ENCODE data around the gene MSH3.
"Not testable (repeated sequence)": the region's sequence is repeated elsewhere in the genome, so short reads cannot be mapped to it uniquely, and the experiment has no call there.

The MSH3 gene

DNA sequence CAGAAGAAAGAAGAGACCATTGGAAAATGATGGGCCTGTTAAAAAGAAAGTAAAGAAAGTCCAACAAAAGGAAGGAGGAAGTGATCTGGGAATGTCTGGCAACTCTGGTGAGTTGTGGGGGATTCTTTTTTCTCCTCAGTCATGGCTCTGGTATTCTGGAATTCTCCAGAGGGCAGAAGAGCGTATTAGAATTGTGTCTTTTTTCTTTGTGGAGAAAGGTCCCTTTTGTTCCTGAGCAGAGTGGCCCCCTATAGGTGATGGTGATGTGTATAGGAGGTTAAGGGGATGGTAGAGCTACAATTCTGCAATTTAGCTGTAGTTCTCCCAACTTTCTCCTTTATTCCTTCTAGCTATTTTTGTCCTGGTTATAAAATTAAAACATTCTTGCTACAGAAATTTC lies 2.0 kb downstream of the MSH3 start:
- no peak for DNase-seq (ENCODE audit: low read depth in 2 of 2)

DNA sequence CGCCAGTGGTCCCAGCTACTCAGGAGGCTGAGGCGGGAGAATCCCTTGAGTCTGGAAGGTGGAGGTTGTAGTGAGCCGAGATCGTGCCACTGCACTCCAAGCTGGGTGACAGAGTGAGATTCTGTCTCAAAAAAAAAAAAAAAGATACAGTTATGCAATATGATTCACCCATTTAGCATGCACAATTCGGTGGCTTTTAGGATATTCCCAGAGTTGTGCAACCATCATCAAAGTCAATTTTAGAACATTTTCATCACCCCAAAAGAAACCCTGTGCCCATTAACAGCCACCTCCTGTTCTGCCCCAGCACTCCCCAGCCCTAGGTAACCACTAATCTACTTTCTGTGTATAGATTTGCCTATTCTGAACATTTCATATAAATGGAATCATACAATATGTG lies 4.7 kb downstream of the MSH3 start:
- no peak for DNase-seq (ENCODE audit: low read depth in 2 of 2)

DNA sequence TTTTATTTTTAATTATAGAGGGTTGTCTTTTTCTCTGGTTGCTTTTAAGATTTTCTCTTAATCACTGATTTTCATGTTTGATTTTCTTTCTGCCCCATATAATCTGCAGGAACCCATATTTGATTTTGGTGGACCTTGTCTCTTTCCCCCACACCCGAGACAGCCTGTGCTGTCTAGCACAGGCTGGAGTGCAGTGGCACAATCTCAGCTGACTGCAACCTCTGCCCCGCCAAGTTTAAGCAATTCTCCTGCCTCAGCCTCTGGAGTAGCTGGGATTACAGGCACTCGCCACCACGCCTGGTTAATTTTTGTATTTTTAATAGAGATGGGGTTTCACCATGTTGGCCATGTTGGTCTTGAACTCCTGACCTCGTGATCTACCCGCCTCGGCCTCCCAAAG lies 6.2 kb downstream of the MSH3 start:
- not testable (repeated sequence) for DNase-seq (ENCODE audit: low read depth in 2 of 2)

DNA sequence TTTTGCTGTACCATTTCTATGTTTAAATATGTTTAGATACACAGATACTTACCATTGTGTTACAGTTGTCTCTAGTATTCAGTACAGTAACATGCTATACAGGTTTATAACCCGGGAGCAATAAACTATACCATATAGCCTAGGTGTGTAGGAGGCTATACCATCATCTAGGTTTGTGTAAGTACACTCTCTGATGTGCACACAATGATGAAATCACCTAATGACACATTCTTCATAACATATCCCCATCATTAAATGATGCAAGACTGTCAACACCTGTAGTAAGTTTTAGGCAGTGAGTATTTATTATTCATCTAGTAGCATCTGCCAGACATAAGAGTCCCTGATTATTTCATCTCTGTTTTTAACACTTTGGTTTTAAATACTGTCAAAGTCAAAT lies 7.7 kb downstream of the MSH3 start:
- DNase-seq (ENCODE audit: low read depth in 2 of 2), result no peak

DNA sequence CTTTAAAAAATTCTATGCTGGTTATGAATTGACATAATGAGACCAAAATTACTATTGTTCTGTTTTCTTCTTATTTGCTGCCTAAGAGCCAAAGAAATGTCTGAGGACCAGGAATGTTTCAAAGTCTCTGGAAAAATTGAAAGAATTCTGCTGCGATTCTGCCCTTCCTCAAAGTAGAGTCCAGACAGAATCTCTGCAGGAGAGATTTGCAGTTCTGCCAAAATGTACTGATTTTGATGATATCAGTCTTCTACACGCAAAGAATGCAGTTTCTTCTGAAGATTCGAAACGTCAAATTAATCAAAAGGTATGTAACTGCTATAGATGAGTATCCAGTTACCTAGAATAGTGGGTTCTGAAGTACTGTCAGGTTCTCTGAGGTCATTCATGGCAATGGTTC lies 10.6 kb downstream of the MSH3 start:
- DNase-seq (ENCODE audit: low read depth in 2 of 2), result no peak

DNA sequence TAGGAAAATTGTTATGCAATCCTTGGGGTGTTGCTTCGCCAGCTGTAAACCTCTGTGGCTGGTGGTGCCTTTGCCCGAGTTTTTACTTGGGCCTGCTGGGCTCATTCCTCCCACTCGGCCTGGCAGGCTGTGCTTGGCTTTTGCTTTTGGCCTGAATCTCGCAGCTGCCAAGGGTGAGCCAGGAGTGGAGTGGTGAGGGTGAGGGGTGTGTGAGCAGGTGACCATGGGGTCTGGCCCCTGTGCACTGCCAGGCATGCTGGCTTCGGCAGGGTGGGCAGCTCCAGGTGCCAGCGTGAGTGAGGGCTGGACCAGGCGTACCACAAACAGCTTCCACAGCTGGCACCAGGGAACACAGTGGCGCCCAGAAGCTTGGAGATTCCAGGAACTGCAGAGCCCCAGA lies 12.9 kb downstream of the MSH3 start:
- DNase-seq (ENCODE audit: low read depth in 2 of 2), result no peak

DNA sequence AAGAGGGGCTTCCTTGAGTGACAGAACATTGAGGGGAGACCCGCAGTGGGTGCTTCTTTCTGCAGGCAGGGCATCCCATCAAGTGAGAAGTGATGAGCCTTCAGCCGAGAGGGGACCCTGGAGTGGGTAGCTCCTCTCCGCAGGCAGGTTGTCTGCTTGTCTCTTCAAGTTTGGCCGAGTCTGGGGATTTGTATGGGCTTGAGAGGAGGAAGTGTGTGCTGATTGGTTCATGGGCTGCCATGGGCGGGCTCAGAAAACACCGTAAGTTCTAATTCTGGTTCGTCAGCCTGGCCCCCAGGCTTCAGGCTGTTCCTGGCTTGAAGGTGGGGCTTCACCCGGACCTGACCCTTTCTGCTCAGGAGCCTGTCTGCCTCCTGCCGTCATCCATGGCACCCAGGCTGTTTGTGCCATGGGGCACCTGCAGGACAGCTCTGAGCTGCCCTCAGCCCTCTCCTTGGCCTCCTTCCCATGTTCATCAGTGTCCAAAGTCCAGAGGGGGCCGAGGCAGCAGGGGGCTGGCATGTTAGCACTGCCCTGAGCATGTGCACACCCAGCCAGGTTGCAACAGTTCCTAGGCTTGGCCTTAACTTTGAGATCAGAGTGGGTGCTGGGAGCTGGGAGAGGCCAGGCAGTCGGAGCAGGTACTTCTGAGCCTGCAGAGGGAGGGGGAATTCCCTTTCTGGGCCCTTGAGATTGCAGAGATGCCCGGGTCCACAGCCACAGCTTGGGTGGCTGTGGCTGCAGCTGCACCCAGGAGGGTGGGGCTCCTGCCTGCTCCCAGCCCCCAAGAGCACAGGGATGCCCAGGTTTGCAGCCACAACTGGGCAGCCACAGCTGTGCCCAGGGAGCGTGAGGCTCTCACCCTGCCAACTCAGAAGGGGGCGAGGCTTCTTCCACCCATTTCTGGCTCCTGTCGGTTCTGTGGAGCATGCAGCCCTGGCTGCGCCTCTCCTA lies 13.8 kb downstream of the MSH3 start:
- no peak for DNase-seq (ENCODE audit: low read depth in 2 of 2)

DNA sequence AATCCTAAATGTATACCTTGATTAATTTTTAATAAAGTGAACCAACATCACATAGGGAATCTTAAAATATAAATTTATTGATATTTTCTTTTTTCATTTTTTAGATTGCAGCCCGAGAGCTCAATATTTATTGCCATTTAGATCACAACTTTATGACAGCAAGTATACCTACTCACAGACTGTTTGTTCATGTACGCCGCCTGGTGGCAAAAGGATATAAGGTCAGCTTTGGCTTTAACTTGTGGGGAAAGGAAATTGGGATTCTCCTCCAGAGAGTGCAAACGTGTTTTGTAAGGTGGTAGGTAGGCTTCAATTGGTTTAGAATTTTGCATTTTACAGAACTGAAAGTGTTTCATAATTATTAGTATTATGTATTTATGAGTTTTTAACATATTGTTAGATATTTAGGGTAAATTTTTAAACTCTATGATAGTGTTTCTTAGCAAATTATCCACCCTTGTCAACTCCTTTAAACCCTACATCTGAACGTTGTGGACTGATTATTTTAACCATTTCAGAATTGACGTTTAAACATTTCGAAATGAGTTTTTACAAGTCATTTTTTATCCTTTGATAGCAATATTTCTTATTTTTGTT lies 17.8 kb downstream of the MSH3 start:
- peak; percentile 51 to 57 for DNase-seq (ENCODE audit: low read depth in 2 of 2)

DNA sequence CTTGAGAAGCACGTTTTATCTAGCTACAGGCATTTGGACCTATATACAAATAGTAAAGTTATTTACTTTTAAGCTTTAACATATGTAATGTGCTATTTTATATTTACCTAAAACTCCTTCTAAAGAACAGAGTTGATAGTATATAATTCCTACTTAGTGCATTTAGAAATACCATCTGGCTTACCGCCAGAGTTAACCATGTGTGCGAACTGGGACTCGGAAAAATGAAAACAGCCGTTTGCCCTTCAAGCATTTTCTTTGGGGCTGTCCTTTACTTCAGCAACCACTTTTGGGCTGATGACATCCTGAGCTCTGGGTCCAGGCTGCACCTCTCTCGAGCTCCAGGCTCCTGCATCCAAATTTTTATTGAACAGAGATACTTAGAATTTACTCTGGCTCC lies 22.3 kb downstream of the MSH3 start:
- DNase-seq (ENCODE audit: low read depth in 2 of 2), result no peak

DNA sequence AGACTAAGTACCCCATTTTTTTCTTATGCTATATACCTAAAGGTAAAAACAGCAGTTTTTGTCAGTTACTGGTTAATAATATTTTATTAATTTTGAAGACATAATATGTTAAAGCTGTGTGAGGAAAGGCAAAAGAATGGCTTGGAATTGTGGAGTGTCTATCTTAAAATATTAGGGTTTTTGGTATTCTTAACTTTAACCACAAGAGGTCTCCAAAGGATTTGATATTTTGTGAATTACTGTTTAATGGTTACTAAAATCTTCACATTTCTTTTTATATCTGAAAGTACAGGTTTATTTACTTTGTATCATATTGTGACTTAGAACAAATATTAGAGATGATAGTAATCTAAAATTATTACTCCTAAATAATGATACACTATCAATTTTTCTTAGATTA lies 32.3 kb downstream of the MSH3 start:
- no peak for DNase-seq (ENCODE audit: low read depth in 2 of 2)

DNA sequence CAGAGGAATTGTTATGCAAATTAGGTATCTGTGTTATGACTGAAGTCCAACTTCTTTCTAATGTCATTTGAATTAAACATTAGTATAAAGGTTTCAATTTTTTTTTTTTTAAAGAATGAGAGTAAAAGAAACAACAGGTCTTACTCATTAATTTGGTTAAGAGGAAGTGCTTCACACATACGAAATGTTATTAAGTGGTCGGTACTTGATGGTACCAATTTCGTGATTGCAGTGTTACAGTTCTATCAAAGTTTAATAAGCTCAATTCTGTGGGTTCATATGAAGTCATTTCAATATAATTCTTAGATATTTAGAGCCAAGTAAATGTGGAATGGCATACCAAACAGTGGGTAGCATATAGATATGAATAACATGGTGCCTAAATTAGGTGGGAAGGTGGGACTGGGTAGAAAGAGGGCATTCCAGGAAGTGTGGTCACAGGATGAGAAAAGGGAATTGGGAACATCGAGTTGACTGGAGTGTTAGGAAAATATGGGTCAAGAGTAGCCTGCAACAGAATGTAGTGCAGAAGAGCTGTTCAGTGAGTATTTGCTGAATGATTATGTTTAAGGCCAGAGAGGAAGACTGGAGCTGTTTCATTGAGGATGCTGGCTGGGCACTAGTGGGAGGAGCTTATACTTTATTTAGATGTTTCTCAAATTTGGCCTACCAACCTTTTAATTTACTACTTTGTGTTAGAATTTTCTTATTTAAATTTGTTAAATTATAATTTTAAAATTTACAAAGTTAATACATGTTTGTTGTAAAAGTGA lies 34.4 kb downstream of the MSH3 start:
- no peak for DNase-seq (ENCODE audit: low read depth in 2 of 2)

DNA sequence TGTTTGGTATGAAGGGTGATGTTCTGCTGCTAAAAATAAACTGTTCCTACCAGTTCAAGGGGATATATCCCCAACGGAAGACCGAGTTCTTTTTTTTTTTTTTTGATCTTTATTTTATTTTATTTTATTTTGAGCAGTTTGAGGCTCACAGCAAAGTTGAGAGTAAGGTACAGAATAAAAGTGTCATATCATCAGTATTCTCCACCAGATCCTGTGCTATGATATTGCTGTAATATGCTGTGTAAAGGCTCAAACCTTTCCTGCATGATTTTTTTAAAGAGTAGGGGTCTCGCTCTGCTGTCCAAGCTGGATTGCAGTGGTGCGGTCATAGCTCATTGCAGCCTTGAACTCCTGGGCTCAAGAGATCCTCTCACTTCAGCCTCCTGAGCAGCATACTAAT lies 35.2 kb downstream of the MSH3 start:
- no peak for DNase-seq (ENCODE audit: low read depth in 2 of 2)

DNA sequence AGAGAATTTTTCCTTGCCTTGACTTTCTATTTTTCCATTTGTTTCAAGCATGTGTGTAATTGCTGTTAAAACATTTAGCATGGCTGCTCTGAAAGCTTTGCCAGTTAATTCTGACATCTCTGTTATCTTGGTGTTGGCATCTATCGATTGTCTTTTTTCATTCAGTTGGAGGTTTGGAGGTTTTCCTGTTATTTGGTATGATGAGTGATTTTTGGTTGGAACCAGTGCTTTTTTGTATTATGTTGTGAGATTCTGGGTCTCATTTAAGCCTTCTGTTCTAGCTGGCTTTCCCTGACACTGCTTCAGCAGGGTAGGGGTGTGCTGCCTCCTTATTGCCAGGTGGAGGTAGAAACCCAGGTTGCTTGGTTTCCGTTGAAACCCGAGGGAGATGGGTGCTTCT lies 41.2 kb downstream of the MSH3 start:
- no peak for DNase-seq (ENCODE audit: low read depth in 2 of 2)

DNA sequence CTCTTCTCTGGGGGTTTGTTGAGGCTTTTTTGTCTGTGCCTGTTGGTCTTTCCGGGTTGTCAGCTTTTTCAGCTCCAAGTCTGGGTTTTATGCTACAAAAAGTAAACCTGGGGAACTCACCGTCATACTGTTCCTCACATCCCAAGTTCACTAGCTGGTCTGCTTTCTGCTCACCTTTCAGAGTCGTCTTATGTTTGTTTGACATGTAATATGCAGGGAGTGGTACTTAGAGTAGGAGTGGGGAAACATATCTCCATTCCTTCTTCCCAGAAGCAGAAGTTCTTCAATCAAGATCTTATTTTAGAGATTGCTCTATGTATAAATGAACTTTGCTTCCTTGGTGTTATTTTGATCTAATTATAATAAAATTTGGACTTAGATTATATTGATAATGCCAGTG lies 42.0 kb downstream of the MSH3 start:
- no peak for DNase-seq (ENCODE audit: low read depth in 2 of 2)

DNA sequence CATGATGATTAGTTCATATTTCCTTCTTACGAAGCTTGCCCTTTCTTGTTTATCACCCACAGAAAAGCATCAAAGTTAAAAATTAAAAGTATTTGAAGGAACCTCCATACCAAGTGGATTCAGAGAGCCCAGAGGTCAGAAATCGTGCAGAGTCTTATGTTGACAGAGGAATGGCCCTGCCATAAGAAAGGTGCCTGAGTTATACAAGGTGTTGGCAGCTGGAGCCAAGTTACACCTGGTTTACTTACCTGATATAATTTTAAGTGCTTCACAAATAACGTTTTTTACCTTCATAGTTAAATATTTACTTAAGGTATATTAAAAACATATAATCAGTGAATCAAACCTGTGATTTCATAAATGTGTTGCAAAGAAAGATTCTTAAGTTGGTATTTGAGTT lies 42.6 kb downstream of the MSH3 start:
- DNase-seq (ENCODE audit: low read depth in 2 of 2), result no peak

DNA sequence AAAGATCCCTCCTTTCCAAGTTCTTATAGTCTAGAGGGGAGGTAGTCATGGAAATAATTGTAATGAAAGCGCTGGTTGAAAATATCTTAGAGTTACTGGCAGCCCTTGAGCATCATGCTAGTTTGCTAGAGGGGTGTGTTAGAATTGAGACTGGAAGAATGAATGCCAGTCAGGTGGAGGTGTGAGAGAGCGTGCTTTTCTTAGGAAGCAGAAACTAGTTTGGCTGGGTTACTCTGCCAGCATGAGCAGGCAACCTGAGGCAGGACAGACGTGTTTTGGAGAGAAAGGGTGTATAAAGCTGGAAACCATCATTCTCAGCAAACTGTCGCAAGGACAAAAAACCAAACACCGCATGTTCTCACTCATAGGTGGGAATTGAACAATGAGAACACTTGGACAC lies 43.9 kb downstream of the MSH3 start:
- no peak for DNase-seq (ENCODE audit: low read depth in 2 of 2)

DNA sequence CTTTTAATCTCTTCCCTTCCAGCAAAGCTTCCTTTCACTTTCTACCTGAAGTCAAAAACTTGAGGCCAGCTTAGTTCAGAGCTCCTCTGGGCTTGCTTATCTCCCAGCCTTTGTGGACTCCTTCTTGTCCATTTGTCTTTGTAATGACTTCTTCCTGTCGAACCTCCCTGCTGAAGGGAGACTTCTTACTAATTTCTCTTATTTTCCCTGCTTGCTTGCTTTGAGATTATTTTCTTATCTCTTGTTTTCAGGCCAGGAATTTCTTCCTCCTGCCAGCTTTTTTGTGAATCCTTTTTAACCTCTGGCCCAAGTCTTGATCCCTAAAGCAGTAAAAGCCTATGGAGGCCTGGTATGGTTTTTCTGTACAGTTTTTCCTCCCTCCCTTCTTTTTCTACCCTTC lies 47.1 kb downstream of the MSH3 start:
- DNase-seq (ENCODE audit: low read depth in 2 of 2), result no peak

DNA sequence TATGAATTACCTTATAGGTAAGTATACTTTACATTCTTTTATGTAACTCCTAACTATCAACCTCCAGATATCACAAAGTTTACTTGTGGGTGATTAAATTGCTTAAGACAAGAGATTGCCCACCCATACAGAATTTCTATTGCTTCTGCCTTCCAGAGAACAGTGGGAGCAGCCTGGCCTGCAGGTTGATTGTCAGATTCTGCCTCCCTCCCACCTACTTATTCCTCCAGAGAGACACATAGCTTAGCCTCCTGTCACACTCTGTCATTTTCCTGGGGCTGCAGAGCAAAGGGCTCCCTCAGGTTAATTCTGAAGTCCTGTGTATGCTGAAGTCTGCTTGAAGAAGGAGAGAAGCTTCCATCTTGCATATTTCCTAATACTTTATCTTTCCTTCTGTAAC lies 48.8 kb downstream of the MSH3 start:
- no peak for DNase-seq (ENCODE audit: low read depth in 2 of 2)

DNA sequence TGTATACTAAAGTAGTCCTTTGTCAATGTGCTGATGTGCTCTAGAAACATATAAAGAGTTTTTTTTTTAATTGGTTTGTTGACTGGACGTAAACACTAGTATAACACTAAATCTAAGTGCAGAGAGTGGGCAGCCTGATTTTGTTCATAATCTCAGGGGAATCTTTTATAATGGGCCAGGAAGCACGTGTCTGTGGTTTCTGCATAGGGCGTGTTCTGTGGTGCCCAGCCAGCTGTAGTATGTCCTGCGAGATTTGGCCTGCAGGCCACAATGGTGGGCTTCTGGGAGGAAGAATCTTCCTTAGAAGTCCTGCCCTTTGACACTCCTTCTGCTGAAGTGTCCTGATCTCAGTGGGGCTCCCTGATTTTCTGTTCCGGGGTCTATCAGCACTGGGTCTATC lies 49.3 kb downstream of the MSH3 start:
- no peak for DNase-seq (ENCODE audit: low read depth in 2 of 2)

DNA sequence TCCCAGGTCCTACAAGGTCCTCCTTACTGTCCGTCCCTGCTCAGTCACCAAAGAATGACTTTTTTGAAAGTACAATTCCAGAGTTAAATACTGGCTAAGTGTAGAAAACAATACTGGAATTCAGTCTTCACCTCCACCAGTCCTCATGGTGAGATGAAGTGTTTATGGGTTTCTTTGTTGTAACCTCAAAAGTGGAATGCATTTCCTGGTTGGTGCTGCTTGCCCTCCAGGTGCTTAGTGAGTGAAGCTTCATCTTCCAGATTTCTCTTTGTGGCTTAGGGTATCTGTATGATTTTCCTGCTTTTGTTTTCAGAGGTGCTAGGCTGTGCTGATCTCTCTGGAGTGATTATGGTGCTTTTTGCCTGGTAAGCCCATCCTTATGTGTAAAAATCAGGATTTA lies 49.8 kb downstream of the MSH3 start:
- no peak for DNase-seq (ENCODE audit: low read depth in 2 of 2)

DNA sequence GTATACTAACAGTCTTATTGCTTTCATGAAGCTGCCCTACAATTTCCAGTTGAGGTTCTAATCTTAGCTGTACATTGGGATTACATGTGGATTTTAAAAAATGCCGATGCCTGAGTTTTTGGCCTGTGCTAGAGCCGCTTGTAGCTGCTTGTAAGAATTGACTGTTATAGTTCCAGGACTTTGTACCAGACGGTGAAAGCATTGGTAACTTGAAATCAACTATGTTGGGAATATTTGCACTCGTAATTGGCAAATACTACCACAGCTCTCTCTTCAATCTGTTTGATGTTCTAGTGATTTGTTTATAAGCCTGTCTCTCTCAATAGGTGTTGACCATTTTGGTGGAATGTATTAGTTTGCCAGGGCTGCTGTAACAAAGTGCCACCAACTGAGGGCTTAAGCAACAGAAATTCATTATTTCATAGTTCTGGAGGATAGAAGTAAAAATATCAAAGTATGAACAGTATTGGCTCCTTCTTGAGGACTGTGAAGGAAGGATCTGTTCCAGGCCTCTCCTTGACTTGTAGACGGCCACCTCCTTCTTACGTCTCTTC lies 50.8 kb downstream of the MSH3 start:
- DNase-seq (ENCODE audit: low read depth in 2 of 2), result no peak

DNA sequence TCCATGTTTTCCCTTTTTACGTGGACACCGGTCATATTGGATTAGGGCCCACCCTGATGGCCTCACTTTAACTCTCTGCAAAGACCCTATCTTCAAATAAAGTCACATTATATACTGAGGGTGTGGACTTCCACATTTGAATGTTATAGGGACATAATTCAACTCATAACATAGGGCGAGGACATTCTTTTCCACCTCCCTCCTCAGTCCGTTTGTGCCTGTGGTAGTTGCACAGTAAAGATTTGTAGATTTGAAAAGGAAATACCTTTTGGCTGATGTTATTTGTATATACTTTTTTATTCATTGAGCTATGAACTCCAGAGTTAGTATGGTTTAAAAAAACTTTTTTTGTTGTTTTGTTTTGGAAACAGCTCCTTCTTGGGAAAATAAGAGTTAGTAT lies 51.3 kb downstream of the MSH3 start:
- DNase-seq (ENCODE audit: low read depth in 2 of 2), result no peak

Data from stimulated activated CD4-positive, alpha-beta T cell treated with anti-CD3 and anti-CD28 coated beads, Interleukin-4, amount 100 ng/mL, for 48 hours (primary cell).